T-cell (primary cell): ENCODE measurements around the gene ATP10A. TPM values are rescaled to one million over a fixed set of nuclear protein-coding genes. Genes with fewer than 3 reads are reported as not detected.

Experiments
- ATAC-seq, 4 experiments: fragments of 200-7000 bp in 3 of 4; fragments of 150-1000 bp in 1 of 4; cut with Tn5 transposase; replicated peaks in 1 of 4; 1 replicate in 3 of 4; 2 replicates in 1 of 4; pipeline ENCODE4 v1.10.0; 2021; ENCODE audit warnings: moderate library complexity in 3 of 4, mild to moderate bottlenecking in 2 of 4, moderate number of reproducible peaks in 1 of 4
- CTCF ChIA-PET, 2 donors: fragments of 300-600 bp; sonication (Branson Sonifier 250); formaldehyde crosslinking; loops; one replicate each; lab custom pipeline; 2022; ENCODE audit warnings: antibody characterized with exemption in 2 of 2; lab: Charles Lee
- POLR2A ChIA-PET, 2 donors: fragments of 300-600 bp; sonication (Branson Sonifier 250); formaldehyde crosslinking; loops; one replicate each; lab custom pipeline; 2022; ENCODE audit warnings: antibody characterized with exemption in 2 of 2; lab: Charles Lee
- DNase-seq, 35 experiments: peaks; one replicate each; pipeline versions ENCODE4 v3.0.0 to v3.0.0-alpha.2; 2013 to 2023
- H3K27ac ChIP-seq: one replicate; pipeline ENCODE4 v1.5.1; 2013; ENCODE audit warnings: low read length
- H3K27me3 ChIP-seq, 2 experiments: replicated peaks in 1 of 2; 1 replicate in 1 of 2; 2 replicates in 1 of 2; pipeline versions ENCODE4 v1.6.1 to v1.7.0; 2013; ENCODE audit warnings: low read length in 1 of 2, mixed read lengths in 1 of 2; ENCODE audit not compliant: control insufficient read depth in 2 of 2, insufficient read depth in 2 of 2; ENCODE audit errors: extremely low read depth in 1 of 2
- H3K36me3 ChIP-seq, 2 donors: 1 replicate in 1 of 2; 2 replicates in 1 of 2; pipeline versions ENCODE4 v1.6.1 to v1.7.0; 2013; ENCODE audit warnings: low read length in 1 of 2; ENCODE audit not compliant: control insufficient read depth in 2 of 2, insufficient read depth in 1 of 2; ENCODE audit errors: extremely low read depth in 1 of 2
- H3K4me1 ChIP-seq, 2 experiments: 1 replicate in 1 of 2; 2 replicates in 1 of 2; pipeline versions ENCODE4 v1.6.1 to v1.7.0; 2013; ENCODE audit warnings: low read length in 2 of 2, mixed read lengths in 1 of 2; ENCODE audit not compliant: insufficient read depth in 2 of 2, control insufficient read depth in 1 of 2; ENCODE audit errors: extremely low read depth in 1 of 2
- H3K4me3 ChIP-seq, 2 donors: 1 replicate in 1 of 2; 2 replicates in 1 of 2; pipeline versions ENCODE4 v1.5.1 to v1.7.0; 2013; ENCODE audit warnings: mild to moderate bottlenecking in 2 of 2, low read length in 1 of 2, moderate library complexity in 1 of 2; ENCODE audit not compliant: control insufficient read depth in 1 of 2; ENCODE audit errors: extremely low read depth in 1 of 2
- H3K9me3 ChIP-seq: 2 replicates; pipeline ENCODE4 v1.7.0; 2013
- H3K27ac Mint-ChIP-seq, 2 donors: one replicate each; pipeline ENCODE4 v1.8.0; 2020 to 2021; ENCODE audit warnings: mild to moderate bottlenecking in 2 of 2, mixed read lengths in 2 of 2
- H3K27me3 Mint-ChIP-seq, 2 donors: one replicate each; pipeline ENCODE4 v1.8.0; 2021 to 2022; ENCODE audit warnings: mixed read lengths in 2 of 2
- H3K36me3 Mint-ChIP-seq: one replicate; pipeline ENCODE4 v1.8.0; 2021; ENCODE audit warnings: mixed read lengths
- H3K4me1 Mint-ChIP-seq, 3 donors: one replicate each; pipeline ENCODE4 v1.8.0; 2020 to 2022; ENCODE audit warnings: mixed read lengths in 3 of 3, mild to moderate bottlenecking in 1 of 3
- H3K4me3 Mint-ChIP-seq, 3 donors: one replicate each; pipeline ENCODE4 v1.8.0; 2020 to 2022; ENCODE audit warnings: mild to moderate bottlenecking in 3 of 3, mixed read lengths in 3 of 3, moderate library complexity in 3 of 3
- H3K9me3 Mint-ChIP-seq, 3 donors: one replicate each; pipeline ENCODE4 v1.8.0; 2020 to 2022; ENCODE audit warnings: mixed read lengths in 3 of 3
- WGBS: methylation state at CpG from one replicate; pipeline ENCODE4 v1.1.5; 2013; ENCODE audit warnings: missing lambda C conversion rate; ENCODE audit not compliant: insufficient coverage; 5-methylcytosine and 5-hydroxymethylcytosine counted together
- total RNA-seq, 35 experiments: library from RNA in 6 of 35; stranded (reverse) in 6 of 35; fragments of 120-200 nt in 1 of 35; gene quantifications; one replicate each; pipeline versions ENCODE4 v1.2.1 to v1.2.4 and lab custom pipeline; 2013 to 2026

The ATP10A gene
- total RNA-seq, 5 donors from 2014 or later (not counting 1 experiment from before 2014, with no cell fraction given) = 37.3 to 65.5 (median 53.4) TPM

- peaks cover 0 to 3% (median 0%) of the 10 kb centered on the region in 3 donors for H3K4me1 Mint-ChIP-seq
- Histone ChIP-seq H3K9me3 (no peaks in the 10 kb centered on the region), H3K4me1 (no peaks in the 10 kb centered on the region), H3K4me3 (no peak overlapping the region), H3K36me3 (peaks cover 12 to 13% of the 10 kb centered on the region in 2 donors), H3K27me3 (no peaks in the 10 kb centered on the region), H3K27ac (no peak overlapping the region)
- WGBS = 43% methylated on average over 8 of the region's 10 CpGs
- CTCF ChIA-PET = interaction anchor here (0.6 to 0.8 kb wide), 4 partner anchors 10 to 201 kb away, joined by 3 to 8 read pairs (median 3); no protein-coding TSS in a partner anchor
- H3K36me3 Mint-ChIP-seq = peaks cover 7% of the 10 kb centered on the region
- peak in 28 of 35 experiments; percentile 6 to 54 (median 25) for DNase-seq
- H3K9me3 Mint-ChIP-seq = no peaks in the 10 kb centered on the region
- POLR2A ChIA-PET = interaction anchor here in 1 of 2 donors (0.6 kb wide), 1 partner anchor 215 kb away, joined by 4 read pairs; no protein-coding TSS in a partner anchor
- no peaks in the 10 kb centered on the region for H3K27me3 Mint-ChIP-seq
- H3K4me3 Mint-ChIP-seq = no peak overlapping the region
- no peak overlapping the region for H3K27ac Mint-ChIP-seq
- peak; percentile 33 to 65 (median 63) for ATAC-seq
Measured at GRCh38 chr15:25710184-25710583, 152.9 kb downstream of the ATP10A start.

- Mint-ChIP-seq H3K9me3 (no peaks in the 10 kb centered on the region), H3K4me3 (no peak overlapping the region), H3K4me1 (peaks cover 0 to 3% (median 0%) of the 10 kb centered on the region in 3 donors), H3K36me3 (peaks cover 9% of the 10 kb centered on the region), H3K27ac (no peak overlapping the region), H3K27me3 (no peaks in the 10 kb centered on the region)
- Histone ChIP-seq H3K4me3 (no peak overlapping the region), H3K9me3 (no peaks in the 10 kb centered on the region), H3K27ac (no peak overlapping the region), H3K4me1 (no peaks in the 10 kb centered on the region), H3K27me3 (no peaks in the 10 kb centered on the region), H3K36me3 (peaks cover 12 to 13% of the 10 kb centered on the region in 2 donors)
- ChIA-PET CTCF (interaction anchor here (0.6 to 0.8 kb wide), 4 partner anchors 10 to 201 kb away, joined by 3 to 8 read pairs (median 3); no protein-coding TSS in a partner anchor), POLR2A (no interaction called here)
- DNase-seq (no peak), ATAC-seq (no peak)
- WGBS = 95% methylated on average over 10 of the region's 19 CpGs
Measured at GRCh38 chr15:25709437-25710159, 153.5 kb downstream of the ATP10A start.

GRCh38 chr15:25708391-25708790 is 154.7 kb downstream of the ATP10A start:
- CTCF ChIA-PET = interaction anchor here in 1 of 2 donors (0.7 kb wide), 1 partner anchor 231 kb away, joined by 3 read pairs; no protein-coding TSS in a partner anchor
- no peaks in the 10 kb centered on the region for H3K9me3 Mint-ChIP-seq

GRCh38 chr15:25707656-25708365 is 155.3 kb downstream of the ATP10A start:
- DNase-seq = no peak
- Histone ChIP-seq H3K27me3 (no peaks in the 10 kb centered on the region), H3K27ac (no peak overlapping the region), H3K4me3 (no peak overlapping the region), H3K4me1 (no peaks in the 10 kb centered on the region), H3K36me3 (peaks cover 9 to 10% of the 10 kb centered on the region in 2 donors), H3K9me3 (no peaks in the 10 kb centered on the region)
- no peak for ATAC-seq
- no peaks in the 10 kb centered on the region for H3K9me3 Mint-ChIP-seq
- ChIA-PET POLR2A (interaction anchor here in 1 of 2 donors (0.6 kb wide), 1 partner anchor 488 kb away, joined by 3 read pairs; no protein-coding TSS in a partner anchor), CTCF (interaction anchor here in 1 of 2 donors (0.7 kb wide), 1 partner anchor 230 kb away, joined by 3 read pairs; no protein-coding TSS in a partner anchor)
- no peak overlapping the region for H3K27ac Mint-ChIP-seq
- WGBS = 83% methylated on average over 12 of the region's 27 CpGs
- H3K27me3 Mint-ChIP-seq = no peaks in the 10 kb centered on the region
- H3K36me3 Mint-ChIP-seq = peaks cover 6% of the 10 kb centered on the region
- no peak overlapping the region for H3K4me3 Mint-ChIP-seq
- H3K4me1 Mint-ChIP-seq = peaks cover 0 to 3% (median 0%) of the 10 kb centered on the region in 3 donors

More at GRCh38 chr15:25708391-25708790, 154.7 kb downstream of the ATP10A start:
- WGBS = no CpG with 5 or more reads among the region's 8 CpGs
- ATAC-seq = no peak
- Histone ChIP-seq H3K4me1 (no peaks in the 10 kb centered on the region), H3K9me3 (no peaks in the 10 kb centered on the region), H3K27me3 (no peaks in the 10 kb centered on the region), H3K27ac (no peak overlapping the region), H3K4me3 (no peak overlapping the region), H3K36me3 (peaks cover 9 to 12% of the 10 kb centered on the region in 2 donors)
- Mint-ChIP-seq H3K27ac (no peak overlapping the region), H3K4me1 (peaks cover 0 to 3% (median 0%) of the 10 kb centered on the region in 3 donors), H3K27me3 (no peaks in the 10 kb centered on the region), H3K4me3 (no peak overlapping the region), H3K36me3 (peaks cover 8% of the 10 kb centered on the region)
- DNase-seq = no peak
- POLR2A ChIA-PET = interaction anchor here in 1 of 2 donors (0.6 kb wide), 1 partner anchor 488 kb away, joined by 3 read pairs; no protein-coding TSS in a partner anchor

- peaks cover 11% of the 10 kb centered on the region for H3K36me3 Mint-ChIP-seq
- CTCF ChIA-PET = interaction anchor here in 1 of 2 donors (0.6 kb wide), 1 partner anchor 227 kb away, joined by 3 read pairs; no protein-coding TSS in a partner anchor
- Histone ChIP-seq H3K9me3 (no peaks in the 10 kb centered on the region), H3K27ac (no peak overlapping the region), H3K4me1 (no peaks in the 10 kb centered on the region), H3K27me3 (no peaks in the 10 kb centered on the region), H3K36me3 (peaks cover 8 to 9% of the 10 kb centered on the region in 2 donors), H3K4me3 (no peak overlapping the region)
- WGBS = 97% methylated on average over 16 of the region's 20 CpGs
- H3K27ac Mint-ChIP-seq = no peak overlapping the region
- ATAC-seq (no peak), DNase-seq (no peak)
- no peaks in the 10 kb centered on the region for H3K9me3 Mint-ChIP-seq
- POLR2A ChIA-PET = interaction anchor here in 1 of 2 donors (0.5 kb wide), 1 partner anchor 635 kb away, joined by 3 read pairs; no protein-coding TSS in a partner anchor
- no peaks in the 10 kb centered on the region for H3K27me3 Mint-ChIP-seq
- H3K4me3 Mint-ChIP-seq = no peak overlapping the region
- H3K4me1 Mint-ChIP-seq = peaks cover 0 to 3% (median 0%) of the 10 kb centered on the region in 3 donors
Measured at GRCh38 chr15:25706176-25706955, 156.8 kb downstream of the ATP10A start.
